HG02885 (cell line): Measurements from ENCODE around the gene SNRPD3.

Source experiments
- ATAC-seq: cut with Tn5 transposase; IDR thresholded peaks from one replicate; pipeline ENCODE4 v1.9.1; 2021; ENCODE audit warnings: mild to moderate bottlenecking; ENCODE audit not compliant: unreplicated experiment, poor library complexity

Gene SNRPD3

GRCh38 chr22:24565077-24565476 is 9.3 kb downstream of the SNRPD3 start:
- ATAC-seq = no peak

DNA sequence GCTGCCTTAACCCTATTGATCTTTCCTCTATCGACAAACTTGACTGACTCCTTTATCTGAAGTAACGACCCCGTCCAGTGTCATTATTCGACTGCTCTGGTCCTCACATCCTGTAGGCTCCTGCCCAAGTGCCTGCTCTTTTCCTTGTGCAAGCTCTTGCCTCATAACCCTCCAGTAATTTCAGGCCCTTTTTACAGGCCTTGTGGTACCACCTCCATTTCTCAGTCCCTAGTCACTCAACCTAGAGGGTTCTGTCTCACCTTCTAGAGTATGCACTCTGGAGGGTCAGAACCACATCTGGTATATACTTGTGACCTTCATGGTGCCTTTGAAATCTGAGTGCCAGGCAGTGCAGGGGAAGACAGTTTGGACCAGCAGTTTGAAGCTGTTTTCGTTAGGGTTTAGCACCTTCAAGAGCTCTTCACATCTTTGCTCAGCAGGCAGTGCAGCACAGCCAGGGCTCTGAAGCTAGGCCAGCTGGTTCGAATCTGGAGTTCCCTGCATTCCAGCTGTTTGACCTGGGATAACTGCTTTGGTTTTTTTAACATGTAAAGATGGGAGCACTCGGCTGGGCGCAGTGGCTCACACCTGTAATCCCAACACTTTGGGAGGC is 11.2 kb downstream of the SNRPD3 start:
- ATAC-seq = no peak

DNA sequence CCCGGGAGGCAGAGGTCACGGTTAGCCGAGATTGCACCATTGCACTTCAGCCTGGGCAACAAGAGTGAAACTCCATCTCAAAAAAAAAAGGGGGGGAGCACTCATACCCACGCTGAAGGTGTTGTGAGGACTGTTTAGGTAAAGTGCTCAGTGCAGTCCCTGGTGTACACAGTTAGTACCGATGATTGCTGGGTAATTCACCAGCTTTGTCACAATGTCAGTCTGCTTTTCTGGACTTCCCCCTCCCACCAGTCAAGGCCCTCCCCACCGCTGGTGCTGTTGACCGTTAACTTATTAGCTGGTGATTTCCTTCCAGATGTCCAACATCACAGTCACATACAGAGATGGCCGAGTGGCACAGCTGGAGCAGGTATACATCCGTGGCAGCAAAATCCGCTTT is 11.9 kb downstream of the SNRPD3 start:
- no peak for ATAC-seq

DNA sequence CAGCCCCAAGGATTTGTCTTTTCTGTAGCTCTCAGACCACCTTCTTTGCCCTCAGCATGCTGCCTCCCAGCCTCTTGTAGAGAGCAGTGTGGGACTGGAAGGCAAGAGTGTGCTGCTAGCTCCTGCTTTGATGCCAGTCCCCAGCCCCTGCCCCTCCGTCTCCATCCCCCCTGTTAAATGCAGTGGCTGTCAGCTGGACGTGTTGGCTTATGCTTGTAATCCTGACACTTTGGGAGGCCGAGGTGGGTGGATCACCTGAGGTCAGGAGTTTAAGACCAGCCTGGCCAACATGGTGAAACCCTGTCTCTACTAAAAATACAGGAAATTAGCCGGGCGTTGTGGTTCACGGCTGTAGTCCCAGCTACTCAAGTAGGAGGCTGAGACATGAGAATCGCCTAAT is 15.5 kb downstream of the SNRPD3 start:
- no peak for ATAC-seq

GRCh38 chr22:24576778-24577177 is 21.0 kb downstream of the SNRPD3 start:
- no peak for ATAC-seq

GRCh38 chr22:24578355-24579257 is 22.8 kb downstream of the SNRPD3 start:
- ATAC-seq = no peak

GRCh38 chr22:24579258-24579601 is 23.4 kb downstream of the SNRPD3 start:
- ATAC-seq = no peak

DNA sequence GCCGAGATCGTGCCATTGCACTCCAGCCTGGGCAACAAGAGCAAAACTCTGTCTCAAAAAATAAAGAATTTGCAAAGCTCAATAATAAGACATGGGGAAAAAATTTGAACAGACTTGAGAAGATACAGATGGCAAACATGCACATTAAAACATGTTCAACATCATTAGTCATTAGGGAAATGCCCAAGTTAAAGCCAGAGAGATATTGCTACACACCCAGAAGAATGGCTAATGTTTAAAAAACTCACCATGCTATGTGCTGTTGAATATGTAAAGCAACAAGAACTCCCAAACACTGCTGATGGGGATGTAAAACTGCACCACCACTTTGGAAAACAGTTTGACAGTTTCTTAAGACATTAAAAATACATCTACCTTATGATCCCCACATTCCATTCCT is 24.5 kb downstream of the SNRPD3 start:
- no peak for ATAC-seq

DNA sequence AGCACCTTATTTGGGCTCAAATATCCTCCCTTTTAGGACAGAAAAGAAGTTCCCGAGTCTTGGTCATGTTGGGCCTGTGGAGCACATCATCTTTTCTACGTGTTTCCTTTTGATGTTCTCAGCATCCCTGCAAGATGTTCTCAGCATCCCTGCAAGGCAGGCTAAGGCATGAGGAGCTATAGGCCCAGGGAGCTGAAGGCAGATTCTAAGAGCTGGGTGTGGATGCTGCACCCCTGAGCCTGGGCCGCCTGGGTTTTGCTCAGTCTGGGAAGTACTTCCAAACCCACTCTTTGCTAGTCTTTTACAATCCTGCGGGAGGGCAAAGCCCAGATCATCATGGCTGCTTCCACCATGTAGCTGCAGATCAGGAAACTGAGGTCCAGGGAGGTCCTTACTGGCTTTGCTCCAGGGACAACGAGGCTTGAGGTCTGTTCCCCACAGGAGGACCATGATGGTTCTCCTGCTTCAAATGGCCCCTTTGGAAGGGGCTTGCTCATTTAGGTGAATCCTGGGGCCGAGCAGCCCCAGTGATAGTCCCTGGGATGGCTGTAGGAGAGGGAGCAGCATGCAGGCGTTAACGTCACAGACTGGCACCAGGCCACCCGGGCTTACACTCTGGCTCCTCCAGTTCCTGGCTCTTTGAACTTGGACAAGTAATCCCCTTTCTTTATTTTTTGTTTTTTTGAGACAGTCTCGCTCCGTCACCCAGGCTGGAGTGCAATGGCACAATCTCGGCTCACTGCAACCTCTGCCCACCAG is 26.4 kb downstream of the SNRPD3 start:
- no peak for ATAC-seq

GRCh38 chr22:24583221-24584165 is 27.7 kb downstream of the SNRPD3 start:
- no peak for ATAC-seq

- no peak for ATAC-seq
These were observed 28.5 kb downstream of the SNRPD3 start for GRCh38 chr22:24584166-24584790.

DNA sequence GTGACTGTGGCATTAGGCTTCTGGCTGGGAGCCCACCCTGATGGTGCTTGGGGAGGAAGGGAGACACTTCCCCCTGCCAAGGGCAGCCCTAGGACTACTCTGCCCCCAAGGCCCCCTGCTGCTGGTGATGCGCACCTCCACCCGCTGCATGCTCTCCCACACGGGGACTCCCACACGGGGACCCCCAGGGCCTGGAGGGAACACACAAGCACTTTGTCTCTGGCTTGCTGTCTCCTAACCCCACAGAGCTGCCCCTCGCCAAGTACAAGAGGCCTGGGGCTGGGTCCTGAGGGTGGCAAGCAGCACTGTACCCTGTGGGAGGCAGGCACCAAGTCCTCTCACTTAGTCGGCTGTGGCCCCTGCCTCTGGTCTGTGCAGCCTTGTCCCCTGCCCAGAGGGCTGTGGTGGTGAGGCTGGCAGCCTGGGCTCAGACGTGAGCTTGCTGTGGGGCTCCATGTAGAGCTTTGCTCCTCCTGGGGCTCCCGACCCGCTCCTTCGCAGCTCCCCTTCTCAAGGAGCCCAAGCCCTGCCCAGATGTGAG is 29.1 kb downstream of the SNRPD3 start:
- ATAC-seq = no peak

- no peak for ATAC-seq
These were observed 29.7 kb downstream of the SNRPD3 start for GRCh38 chr22:24585461-24585860.

- no peak for ATAC-seq
These were observed 30.2 kb downstream of the SNRPD3 start for GRCh38 chr22:24585927-24586546.

DNA sequence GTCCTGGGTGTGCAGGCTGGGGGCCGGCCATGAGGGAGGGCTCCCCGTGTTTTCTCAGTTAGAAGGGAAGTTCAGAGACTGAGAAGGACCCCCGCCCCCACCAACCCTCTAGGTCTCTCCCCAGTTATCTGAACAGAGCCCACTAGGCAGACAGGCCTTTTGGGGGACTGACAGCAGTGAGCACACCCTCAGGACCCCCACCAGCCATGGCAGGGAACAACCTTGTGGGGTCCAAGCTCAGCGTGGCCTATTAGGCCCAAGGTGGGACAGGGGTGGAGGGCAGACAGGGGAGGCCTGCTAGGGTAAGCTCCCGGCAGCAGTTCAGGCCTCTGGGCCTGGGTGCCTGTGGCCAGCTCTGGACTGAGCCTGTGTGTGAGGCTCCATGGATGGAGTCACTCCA is 31.5 kb downstream of the SNRPD3 start:
- ATAC-seq = no peak

GRCh38 chr22:24587948-24588347 is 32.1 kb downstream of the SNRPD3 start:
- no peak for ATAC-seq

- no peak for ATAC-seq
These were observed 32.6 kb downstream of the SNRPD3 start for GRCh38 chr22:24588381-24588756.

DNA sequence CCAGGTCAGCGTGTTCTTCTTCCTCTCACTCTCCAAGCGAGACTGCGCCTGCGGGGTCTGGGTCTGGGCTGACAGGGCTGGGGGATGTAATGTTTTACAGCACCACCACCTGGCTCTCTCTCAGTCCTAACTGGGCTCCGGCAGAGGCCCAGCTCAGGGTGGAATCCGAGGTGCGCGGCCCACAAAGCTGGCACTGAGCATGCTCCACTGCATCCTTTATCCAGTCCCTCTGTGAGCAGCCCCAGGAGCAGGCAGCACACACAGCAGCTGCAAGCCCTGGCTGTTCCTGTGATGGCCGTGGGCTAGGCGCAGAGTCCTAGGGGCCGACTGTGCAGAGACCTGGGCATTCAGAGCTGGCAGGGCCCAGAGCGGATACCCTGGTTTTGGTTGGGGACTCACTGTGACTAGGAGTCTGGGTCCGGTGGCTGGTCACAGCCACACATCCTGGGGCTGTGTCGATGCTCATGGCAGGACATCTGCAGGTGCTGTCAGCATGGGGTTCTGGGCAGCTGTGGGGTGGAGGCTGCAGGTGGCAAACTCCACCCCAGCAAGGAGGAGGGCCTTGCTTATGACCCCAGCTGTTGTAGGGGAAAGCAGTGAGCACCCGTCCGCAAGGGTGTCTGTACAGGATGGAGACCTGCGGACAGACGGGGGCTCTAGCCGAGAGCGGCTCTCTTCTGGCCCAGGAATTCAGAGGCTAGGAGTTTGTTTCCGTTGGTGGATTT is 33.1 kb downstream of the SNRPD3 start:
- ATAC-seq = no peak
